Activated CD8-positive, alpha-beta T cell treated with anti-CD3 and anti-CD28 coated beads for 36 hours (primary cell): ENCODE data around the gene HPCAL1. TPM values are rescaled to one million over a fixed set of nuclear protein-coding genes. Genes with fewer than 3 reads are reported as not detected.

ENCODE experiments used
- ATAC-seq: fragments of 200-7000 bp; cut with Tn5 transposase; one replicate; pipeline ENCODE4 v1.10.0; 2021; ENCODE audit warnings: mild to moderate bottlenecking, moderate library complexity
- CTCF ChIA-PET: fragments of 350-600 bp; sonication (Branson Sonifier 250); formaldehyde crosslinking; loops from one replicate; lab custom pipeline; 2021; ENCODE audit warnings: antibody characterized with exemption; lab: Charles Lee
- POLR2A ChIA-PET: fragments of 350-600 bp; sonication (Branson Sonifier 250); formaldehyde crosslinking; loops from one replicate; lab custom pipeline; 2021; ENCODE audit warnings: antibody characterized with exemption; lab: Charles Lee
- DNase-seq: peaks from one replicate; pipeline ENCODE4 v3.0.0-alpha.2; 2020
- H3K27ac Mint-ChIP-seq: one replicate; pipeline ENCODE4 v1.8.0; 2021; ENCODE audit warnings: mild to moderate bottlenecking, mixed read lengths
- H3K27me3 Mint-ChIP-seq: one replicate; pipeline ENCODE4 v1.8.0; 2021; ENCODE audit warnings: mixed read lengths
- H3K36me3 Mint-ChIP-seq: one replicate; pipeline ENCODE4 v1.8.0; 2021; ENCODE audit warnings: low read depth, mixed read lengths
- H3K4me1 Mint-ChIP-seq: one replicate; pipeline ENCODE4 v1.8.0; 2021; ENCODE audit warnings: low read depth, mixed read lengths
- H3K4me3 Mint-ChIP-seq: one replicate; pipeline ENCODE4 v1.8.0; 2021; ENCODE audit warnings: mild to moderate bottlenecking, moderate library complexity, mixed read lengths
- H3K9me3 Mint-ChIP-seq: one replicate; pipeline ENCODE4 v1.8.0; 2021; ENCODE audit warnings: mixed read lengths
- intact Hi-C: fragments of 100-400 bp; cut with micrococcal nuclease; formaldehyde crosslinking; loops from one replicate; pipeline ENCODE4 v1.10.0; 2022
- total RNA-seq, 2 experiments: library from RNA; stranded (reverse); gene quantifications; one replicate each; pipeline ENCODE4 v1.2.3, GENCODE V29; 2021
- TF ChIP-seq, protein P1 (sequence below): fragments of 200-600 bp; IDR thresholded peaks from one replicate; pipeline ENCODE4 v1.8.0; 2022; ENCODE audit warnings: antibody characterized with exemption, mild to moderate bottlenecking

The HPCAL1 gene
- total RNA-seq, 2 experiments from 2014 or later, result 166 to 170 TPM

DNA sequence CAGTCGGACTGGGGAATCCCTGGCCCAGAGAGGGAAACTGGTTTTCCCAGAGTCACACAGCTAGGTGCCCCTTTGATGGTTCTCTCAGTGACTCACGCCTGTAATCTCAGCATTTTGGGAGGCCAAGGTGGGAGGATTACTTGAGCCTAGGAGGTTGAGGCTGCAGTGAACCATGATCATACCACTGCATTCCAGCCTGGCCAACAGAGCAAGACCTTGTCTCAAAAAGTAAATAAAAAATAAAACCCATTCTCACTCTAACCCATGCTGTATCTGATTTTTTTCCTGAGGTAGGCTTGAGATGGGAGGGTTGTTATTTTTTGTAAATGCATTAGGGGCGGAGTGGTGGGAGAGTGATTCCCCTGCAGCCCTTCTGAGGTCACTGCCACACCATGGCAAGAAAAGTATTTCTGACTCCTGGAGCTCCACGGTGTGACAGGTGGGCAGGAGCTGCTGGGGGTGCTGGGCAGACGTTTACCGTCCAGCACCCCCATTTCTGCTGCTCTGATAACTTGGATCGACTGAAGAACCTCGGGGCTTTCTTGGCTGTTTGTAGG lies 60.3 kb downstream of the HPCAL1 start:
- no peak for ATAC-seq
- ChIA-PET POLR2A (interaction anchor here (1.1 to 2.3 kb wide), 2 partner anchors 10 to 41 kb away, joined by 4 to 10 read pairs; no protein-coding TSS in a partner anchor), CTCF (interaction anchor here (1.0 to 2.1 kb wide), 2 partner anchors 28 to 46 kb away, joined by 3 to 7 read pairs; no protein-coding TSS in a partner anchor)
- no peak for DNase-seq
- Mint-ChIP-seq H3K27me3 (no peaks in the 10 kb centered on the region), H3K9me3 (no peaks in the 10 kb centered on the region), H3K4me3 (no peak overlapping the region), H3K27ac (no peak overlapping the region), H3K4me1 (peaks cover 39% of the 10 kb centered on the region), H3K36me3 (peaks cover 11% of the 10 kb centered on the region)
- TF ChIP-seq, protein P1, sequence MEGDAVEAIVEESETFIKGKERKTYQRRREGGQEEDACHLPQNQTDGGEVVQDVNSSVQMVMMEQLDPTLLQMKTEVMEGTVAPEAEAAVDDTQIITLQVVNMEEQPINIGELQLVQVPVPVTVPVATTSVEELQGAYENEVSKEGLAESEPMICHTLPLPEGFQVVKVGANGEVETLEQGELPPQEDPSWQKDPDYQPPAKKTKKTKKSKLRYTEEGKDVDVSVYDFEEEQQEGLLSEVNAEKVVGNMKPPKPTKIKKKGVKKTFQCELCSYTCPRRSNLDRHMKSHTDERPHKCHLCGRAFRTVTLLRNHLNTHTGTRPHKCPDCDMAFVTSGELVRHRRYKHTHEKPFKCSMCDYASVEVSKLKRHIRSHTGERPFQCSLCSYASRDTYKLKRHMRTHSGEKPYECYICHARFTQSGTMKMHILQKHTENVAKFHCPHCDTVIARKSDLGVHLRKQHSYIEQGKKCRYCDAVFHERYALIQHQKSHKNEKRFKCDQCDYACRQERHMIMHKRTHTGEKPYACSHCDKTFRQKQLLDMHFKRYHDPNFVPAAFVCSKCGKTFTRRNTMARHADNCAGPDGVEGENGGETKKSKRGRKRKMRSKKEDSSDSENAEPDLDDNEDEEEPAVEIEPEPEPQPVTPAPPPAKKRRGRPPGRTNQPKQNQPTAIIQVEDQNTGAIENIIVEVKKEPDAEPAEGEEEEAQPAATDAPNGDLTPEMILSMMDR, result no peak
- intact Hi-C loops, result no loop called here

DNA sequence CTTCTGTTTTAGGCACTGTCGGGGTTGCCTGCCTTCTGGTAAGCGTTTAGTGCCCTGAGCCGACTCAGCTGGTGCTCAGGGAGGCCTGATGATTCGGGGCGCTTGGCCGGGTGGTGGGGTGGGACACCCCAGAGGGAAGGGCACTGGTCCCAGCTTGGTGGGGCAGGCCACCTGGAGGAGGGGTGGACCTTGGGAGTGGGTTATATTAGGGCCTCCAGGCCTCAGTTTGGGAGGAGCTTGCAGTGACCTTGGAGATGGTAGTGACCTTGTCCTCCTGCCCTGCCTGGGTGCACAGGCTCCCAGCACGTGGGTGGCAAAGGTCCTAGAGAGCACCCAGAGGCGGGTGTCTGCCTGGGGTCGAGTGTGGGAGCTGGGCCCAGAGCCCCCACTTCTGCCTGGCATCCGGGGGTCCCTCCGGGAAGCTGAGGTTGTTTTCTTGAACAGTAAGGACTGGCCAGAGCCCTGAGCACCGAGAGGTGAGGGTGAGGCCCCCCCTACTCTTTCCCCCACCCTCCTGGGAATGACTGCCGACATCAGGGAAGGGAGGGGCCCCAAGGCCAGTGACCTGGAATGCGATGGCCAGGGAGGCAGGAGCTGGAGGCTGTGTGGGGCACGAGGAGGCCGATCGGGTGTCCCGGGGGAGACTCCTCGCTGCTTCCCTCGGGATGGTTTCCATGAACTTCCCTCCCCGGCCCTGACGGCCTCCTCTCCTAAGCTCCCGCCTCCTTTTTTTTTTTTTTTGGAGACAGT lies 61.3 kb downstream of the HPCAL1 start:
- intact Hi-C loops, result no loop called here
- POLR2A ChIA-PET, result interaction anchor here (1.1 to 2.3 kb wide), 3 partner anchors 11 to 60 kb away, joined by 4 to 10 read pairs (median 7); no protein-coding TSS in a partner anchor
- Mint-ChIP-seq H3K4me1 (peaks cover 40% of the 10 kb centered on the region), H3K27ac (no peak overlapping the region), H3K4me3 (no peak overlapping the region), H3K27me3 (no peaks in the 10 kb centered on the region), H3K9me3 (no peaks in the 10 kb centered on the region), H3K36me3 (peaks cover 7% of the 10 kb centered on the region)
- TF ChIP-seq, protein P1, result no peak
- CTCF ChIA-PET, result interaction anchor here (0.9 to 1.0 kb wide), 3 partner anchors 29 to 267 kb away, joined by 3 to 4 read pairs (median 3); no protein-coding TSS in a partner anchor
- DNase-seq (no peak), ATAC-seq (no peak)

DNA sequence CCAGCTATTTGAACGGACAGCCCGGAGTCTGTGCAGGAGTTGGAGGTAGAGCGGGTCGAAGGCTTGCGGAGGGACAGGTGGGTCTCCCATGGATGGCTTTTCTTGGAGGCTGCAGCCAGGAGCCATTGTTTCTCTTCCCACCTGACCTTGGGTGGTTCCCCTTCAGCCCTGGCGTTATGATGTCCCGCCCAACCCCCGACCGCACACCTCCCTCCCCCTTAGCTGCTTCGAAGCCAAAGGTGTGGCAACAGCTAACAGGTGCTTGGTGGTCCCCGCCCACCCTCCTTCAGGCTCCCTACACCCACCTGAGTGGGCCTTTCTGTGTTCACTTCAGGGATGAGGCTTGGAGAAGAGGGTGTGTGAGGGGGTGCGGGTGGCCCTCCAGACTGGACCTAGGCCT lies 62.7 kb downstream of the HPCAL1 start:
- no peak for DNase-seq
- no peak overlapping the region for H3K27ac Mint-ChIP-seq
- intact Hi-C loops, result no loop called here
- H3K9me3 Mint-ChIP-seq, result no peaks in the 10 kb centered on the region
- CTCF ChIA-PET, result interaction anchor here (1.0 kb wide), 1 partner anchor 268 kb away, joined by 3 read pairs; no protein-coding TSS in a partner anchor
- H3K4me1 Mint-ChIP-seq, result peaks cover 47% of the 10 kb centered on the region
- TF ChIP-seq, protein P1, result no peak
- no peaks in the 10 kb centered on the region for H3K27me3 Mint-ChIP-seq
- ATAC-seq, result no peak
- peaks cover 3% of the 10 kb centered on the region for H3K36me3 Mint-ChIP-seq
- POLR2A ChIA-PET, result interaction anchor here (2.0 kb wide), 1 partner anchor 61 kb away, joined by 7 read pairs; no protein-coding TSS in a partner anchor
- H3K4me3 Mint-ChIP-seq, result no peak overlapping the region

DNA sequence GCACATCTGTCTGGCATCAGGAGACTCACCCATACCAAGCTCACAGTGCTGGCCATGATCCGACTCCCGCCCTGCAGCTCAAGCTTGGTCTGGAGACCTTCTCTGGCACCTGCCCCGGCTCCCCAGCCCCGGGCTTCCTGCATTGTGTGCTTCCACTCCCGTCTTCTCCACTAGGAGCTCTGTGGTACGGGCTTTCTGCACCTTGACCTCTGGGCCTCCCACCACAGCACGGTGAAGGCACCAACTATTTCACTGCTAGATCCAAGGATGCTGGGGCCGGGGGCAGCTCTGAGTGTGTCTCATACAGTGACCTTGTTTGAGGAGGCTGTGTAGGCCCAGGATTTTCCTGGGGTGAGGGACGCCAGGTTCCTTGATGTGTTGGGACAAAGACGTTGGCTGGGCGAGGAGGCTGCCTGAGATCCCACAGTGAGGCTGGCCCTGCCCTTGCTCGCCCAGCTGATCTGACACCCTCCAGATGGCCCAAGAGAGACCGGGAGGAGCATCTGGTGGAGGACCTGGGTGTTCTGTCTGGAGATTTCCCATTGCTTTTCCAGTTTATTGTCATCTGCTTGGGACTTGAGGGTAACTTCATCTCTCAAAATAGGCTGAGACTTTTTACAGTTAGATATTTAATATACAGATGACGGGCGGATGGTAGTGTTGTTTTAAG lies 64.0 kb downstream of the HPCAL1 start:
- Mint-ChIP-seq H3K27ac (no peak overlapping the region), H3K4me1 (peaks cover 39% of the 10 kb centered on the region)
- POLR2A ChIA-PET, result no interaction called here

More for the DNA sequence above, 64.0 kb downstream of the HPCAL1 start:
- CTCF ChIA-PET, result no interaction called here
- no peaks in the 10 kb centered on the region for H3K36me3 Mint-ChIP-seq
- H3K27me3 Mint-ChIP-seq, result no peaks in the 10 kb centered on the region
- ATAC-seq (no peak), DNase-seq (no peak)
- H3K4me3 Mint-ChIP-seq, result no peak overlapping the region
- TF ChIP-seq, protein P1, result no peak
- no peaks in the 10 kb centered on the region for H3K9me3 Mint-ChIP-seq
- intact Hi-C loops, result no loop called here
